ENCODE data around the gene TDRD5.
"Not testable (repeated sequence)": the region's sequence is repeated elsewhere in the genome, so short reads cannot be mapped to it uniquely, and the experiment has no call there.

TDRD5 gene

GRCh38 chr1:179599623-179600249 is 8.1 kb downstream of the TDRD5 start:
- DNase-seq: no peak

DNA sequence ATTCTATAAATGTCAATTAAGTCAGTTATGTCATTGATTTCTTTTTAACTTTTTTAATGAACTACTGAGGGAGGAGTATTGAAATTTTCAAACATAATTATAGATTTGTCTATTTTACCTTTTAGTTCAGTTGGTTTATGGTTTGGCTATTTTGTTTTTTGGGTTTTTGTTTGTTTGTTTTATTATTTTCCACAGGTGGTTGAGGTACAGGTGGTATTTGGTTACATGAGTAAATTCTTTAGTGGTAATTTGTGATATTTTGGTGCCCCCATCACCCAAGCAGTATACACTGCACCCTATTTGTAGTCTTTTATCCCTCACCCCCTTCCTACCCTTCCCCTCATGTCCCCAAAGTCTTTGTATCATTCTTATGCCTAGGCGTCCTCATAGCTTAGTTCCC is 9.5 kb downstream of the TDRD5 start:
- DNase-seq: no peak

DNA sequence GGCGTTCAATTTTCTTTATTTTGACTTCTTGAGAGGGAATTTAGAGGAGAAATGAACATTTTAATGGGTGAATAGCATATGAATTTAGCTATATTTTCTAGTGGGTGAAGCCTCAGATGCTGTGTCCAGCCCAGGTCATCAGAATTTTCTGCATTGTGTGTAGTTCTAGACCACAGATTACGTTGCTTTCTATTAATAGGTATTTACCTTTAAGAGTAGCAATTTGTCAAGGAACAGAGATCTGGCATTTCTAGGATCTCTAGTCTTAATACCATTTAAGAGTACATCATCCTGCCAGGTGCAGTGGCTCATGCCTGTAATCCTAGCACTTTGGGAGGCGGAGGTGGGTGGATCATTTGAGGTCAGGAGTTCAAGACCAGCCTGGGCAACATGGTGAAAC is 20.7 kb downstream of the TDRD5 start:
- DNase-seq: no peak

DNA sequence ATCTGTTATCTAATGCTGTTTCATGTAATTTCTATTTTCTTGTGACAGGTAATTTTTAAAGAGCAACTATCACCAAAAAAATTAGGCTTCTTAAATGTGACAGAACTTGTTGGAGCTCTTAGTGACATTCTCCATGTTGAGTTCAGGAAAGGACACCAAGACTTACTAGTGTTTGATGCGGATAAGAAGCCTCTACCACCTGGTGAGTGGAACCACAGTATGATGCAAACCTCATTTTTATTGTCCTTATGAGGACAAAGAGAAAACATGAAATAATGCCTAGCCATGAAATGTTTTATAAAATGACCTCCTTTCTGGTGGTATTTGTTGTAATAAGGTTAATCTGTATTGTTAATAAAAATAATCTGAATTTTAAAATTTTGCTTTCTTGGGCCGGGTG is 39.1 kb downstream of the TDRD5 start:
- DNase-seq: no peak

GRCh38 chr1:179632868-179633267 is 41.2 kb downstream of the TDRD5 start:
- DNase-seq: no peak

- DNase-seq: no peak
Observed at GRCh38 chr1:179637211-179637860, 45.7 kb downstream of the TDRD5 start.

DNA sequence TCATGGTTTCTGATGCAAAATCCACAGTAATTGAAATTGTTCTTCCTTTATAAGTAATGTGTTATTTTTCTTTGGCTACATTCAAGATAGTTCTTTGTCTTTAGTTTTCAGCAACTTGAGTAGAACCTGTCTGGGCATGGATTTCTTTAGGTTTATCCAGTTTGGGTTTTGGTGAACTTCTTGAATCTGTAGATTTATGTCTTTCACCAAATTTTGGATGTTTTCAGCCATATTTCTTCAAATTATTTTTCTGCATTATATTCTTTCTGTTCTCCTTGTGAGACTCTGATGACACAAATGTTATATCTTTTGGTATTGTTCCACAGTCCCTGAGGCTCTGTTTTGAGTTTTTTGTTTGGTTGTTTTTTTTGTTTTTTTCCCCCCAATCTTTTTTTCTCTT is 69.4 kb downstream of the TDRD5 start:
- DNase-seq: no peak

- DNase-seq: no peak
Observed at GRCh38 chr1:179663810-179664209, 72.2 kb downstream of the TDRD5 start.

- DNase-seq: no peak
Observed at GRCh38 chr1:179677882-179678281, 86.2 kb downstream of the TDRD5 start.

- not testable (repeated sequence) for DNase-seq
Observed at GRCh38 chr1:179694530-179694929, 102.9 kb downstream of the TDRD5 start.

GRCh38 chr1:179702946-179703539 is 111.4 kb downstream of the TDRD5 start:
- DNase-seq: no peak

GRCh38 chr1:179706339-179706941 is 114.8 kb downstream of the TDRD5 start:
- peak; percentile 47 for DNase-seq

DNA sequence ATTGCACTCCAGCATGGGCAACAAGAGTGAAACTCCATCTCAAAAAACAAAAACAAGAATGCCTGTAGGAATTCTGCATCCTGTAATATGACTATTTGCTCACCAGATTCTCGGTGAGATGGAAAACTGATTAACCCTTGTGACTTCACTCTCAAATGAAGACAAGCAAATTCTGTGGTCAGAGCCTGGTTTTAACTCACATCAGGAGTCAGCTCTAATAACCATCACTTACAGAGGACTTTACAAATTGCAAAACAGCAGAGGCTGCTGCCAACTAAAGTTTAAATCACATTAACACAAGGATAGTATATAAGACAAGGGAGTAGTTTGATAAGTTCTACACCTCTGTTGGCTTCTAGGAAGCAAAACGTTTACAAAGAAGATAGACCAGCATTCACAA is 115.8 kb downstream of the TDRD5 start:
- no peak for DNase-seq

DNA sequence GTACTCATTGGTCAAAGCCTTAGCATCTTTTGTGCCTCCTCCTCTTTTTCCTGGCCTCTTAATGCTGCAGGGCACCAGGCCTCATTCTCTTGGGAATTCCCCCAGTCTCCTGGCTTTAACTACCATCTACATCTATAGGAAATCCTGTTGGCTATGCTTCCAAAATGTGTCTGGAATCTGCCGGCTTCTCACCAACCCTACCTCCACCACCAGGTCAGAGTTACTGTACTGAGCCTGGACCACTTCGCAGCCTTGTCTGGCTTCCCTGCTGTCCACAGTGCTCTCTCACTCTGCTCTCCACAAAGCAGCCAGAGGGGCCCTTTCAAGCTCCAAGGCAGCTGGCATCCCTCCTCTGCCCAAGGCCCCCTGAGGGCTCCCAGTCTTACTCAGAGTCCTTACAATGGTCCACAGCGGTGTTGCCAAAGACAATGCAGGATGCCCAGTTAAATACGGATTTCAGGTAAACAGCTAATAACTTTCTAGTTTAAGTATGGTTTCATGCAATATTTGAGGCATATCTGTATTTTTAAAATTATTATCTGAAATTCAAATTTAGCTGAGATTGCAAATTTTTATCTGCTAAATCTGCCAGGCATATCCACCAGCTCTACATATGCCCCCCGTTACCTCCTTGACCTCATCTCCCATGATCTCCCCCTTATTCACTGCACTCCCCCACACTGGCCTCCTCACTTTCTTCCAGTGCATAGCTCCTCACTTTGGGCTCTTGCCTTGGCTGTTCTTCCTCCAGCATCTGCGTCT is 117.0 kb downstream of the TDRD5 start:
- DNase-seq: no peak

- no peak for DNase-seq
Observed at GRCh38 chr1:179709841-179710329, 118.3 kb downstream of the TDRD5 start.

GRCh38 chr1:179714159-179714558 is 122.5 kb downstream of the TDRD5 start:
- no peak for DNase-seq

GRCh38 chr1:179714623-179715022 is 123.0 kb downstream of the TDRD5 start:
- no peak for DNase-seq

GRCh38 chr1:179719272-179719671 is 127.6 kb downstream of the TDRD5 start:
- no peak for DNase-seq

DNA sequence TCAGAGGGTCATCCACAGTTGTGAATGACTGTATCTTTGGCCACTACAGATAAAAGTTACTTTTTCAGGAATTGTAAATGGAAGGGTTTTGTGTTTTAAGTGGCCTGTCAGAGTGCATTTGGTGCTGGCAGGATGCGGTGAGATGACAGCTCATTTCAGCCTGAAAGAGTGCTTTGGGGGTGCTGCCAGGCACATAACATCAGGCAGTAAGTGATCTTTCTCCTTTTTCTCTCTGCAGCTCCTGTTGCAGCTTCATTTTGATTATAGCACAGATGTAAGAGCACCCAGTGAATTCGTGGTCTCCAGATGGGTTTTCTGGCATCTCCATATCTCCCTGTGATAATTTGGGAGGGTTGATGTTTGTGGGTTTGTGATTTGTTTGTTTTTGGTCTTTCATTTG is 136.6 kb downstream of the TDRD5 start:
- DNase-seq: no peak

DNA sequence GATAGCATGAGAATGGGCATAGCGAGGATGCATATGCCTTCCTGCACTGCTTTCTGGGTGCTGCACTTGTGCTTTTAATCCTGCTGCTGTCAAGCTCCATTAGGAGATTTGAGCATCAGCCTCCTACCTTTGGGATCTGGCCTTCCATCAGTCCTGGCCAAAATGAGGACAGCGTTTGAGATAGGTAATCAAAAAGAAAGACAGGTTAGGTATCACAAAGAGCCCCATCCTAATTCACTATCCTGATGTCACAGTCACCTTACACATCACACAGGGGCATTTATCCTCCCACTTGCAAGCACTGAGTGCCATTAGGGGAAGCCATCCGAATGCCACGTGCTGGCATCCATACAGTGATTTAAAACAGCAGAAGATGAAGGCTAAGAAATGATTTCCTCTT is 138.2 kb downstream of the TDRD5 start:
- DNase-seq: no peak

- no peak for DNase-seq
Observed at GRCh38 chr1:179731643-179732042, 140.0 kb downstream of the TDRD5 start.
